Lower leg skin (tissue), 3 donors: ENCODE data around the gene GIN1.

Experiments used
- POLR2A ChIP-seq, 2 donors: fragments of 450-650 bp; IDR thresholded peaks; one replicate each; pipeline ENCODE4 v1.6.1; 2016 to 2017; ENCODE audit warnings: antibody characterized with exemption in 2 of 2, mild to moderate bottlenecking in 1 of 2, moderate library complexity in 1 of 2
- TF ChIP-seq, protein P1 (sequence below), 3 donors: fragments of 450-650 bp; IDR thresholded peaks; one replicate each; pipeline ENCODE4 v1.5.1; 2016; ENCODE audit warnings: antibody characterized with exemption in 3 of 3, mild to moderate bottlenecking in 3 of 3, moderate library complexity in 2 of 3

DNA sequence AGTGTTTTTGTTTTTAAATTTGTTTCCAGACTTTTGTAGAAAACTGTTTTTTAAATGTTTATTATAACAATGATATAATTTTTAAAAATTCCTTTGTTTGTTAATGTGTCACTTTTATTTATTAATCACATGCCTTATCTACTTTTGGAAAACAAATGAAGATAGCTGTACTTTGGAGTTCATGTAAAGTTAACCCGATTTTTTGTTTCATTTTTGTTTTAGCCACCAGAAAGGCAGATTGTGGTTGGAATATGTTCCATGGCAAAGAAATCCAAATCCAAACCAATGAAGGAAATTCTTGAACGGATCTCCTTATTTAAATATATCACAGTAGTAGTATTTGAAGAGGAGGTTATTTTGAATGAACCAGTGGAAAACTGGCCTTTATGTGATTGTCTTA, 13.3 kb upstream of the GIN1 start:
- TF ChIP-seq, protein P1, sequence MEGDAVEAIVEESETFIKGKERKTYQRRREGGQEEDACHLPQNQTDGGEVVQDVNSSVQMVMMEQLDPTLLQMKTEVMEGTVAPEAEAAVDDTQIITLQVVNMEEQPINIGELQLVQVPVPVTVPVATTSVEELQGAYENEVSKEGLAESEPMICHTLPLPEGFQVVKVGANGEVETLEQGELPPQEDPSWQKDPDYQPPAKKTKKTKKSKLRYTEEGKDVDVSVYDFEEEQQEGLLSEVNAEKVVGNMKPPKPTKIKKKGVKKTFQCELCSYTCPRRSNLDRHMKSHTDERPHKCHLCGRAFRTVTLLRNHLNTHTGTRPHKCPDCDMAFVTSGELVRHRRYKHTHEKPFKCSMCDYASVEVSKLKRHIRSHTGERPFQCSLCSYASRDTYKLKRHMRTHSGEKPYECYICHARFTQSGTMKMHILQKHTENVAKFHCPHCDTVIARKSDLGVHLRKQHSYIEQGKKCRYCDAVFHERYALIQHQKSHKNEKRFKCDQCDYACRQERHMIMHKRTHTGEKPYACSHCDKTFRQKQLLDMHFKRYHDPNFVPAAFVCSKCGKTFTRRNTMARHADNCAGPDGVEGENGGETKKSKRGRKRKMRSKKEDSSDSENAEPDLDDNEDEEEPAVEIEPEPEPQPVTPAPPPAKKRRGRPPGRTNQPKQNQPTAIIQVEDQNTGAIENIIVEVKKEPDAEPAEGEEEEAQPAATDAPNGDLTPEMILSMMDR (IDR thresholded peaks at IDR 0.05): no peak
- TF ChIP-seq POLR2A (IDR thresholded peaks at IDR 0.05): no peak
